Endothelial cell of umbilical vein (primary cell): ENCODE data around the gene NCF4. TPM values are rescaled to one million over a fixed set of nuclear protein-coding genes. Genes with fewer than 3 reads are reported as not detected.

ENCODE experiments used
- BruUV-seq: library from RNA; stranded (reverse); fragments of 400-500 nt; replicated peaks from 2 replicates; lab custom pipeline; 2021; lab: Mats Ljungman, UMichigan
- CTCF ChIA-PET: fragments of 300-600, 350-600 bp; sonication (Branson Sonifier 250); formaldehyde crosslinking; loops from one replicate; lab custom pipeline; 2021; ENCODE audit warnings: antibody characterized with exemption, inconsistent platforms; lab: Charles Lee
- POLR2A ChIA-PET: fragments of 300-600, 350-600 bp; sonication (Branson Sonifier 250); formaldehyde crosslinking; loops from one replicate; lab custom pipeline; 2021; ENCODE audit warnings: antibody characterized with exemption, inconsistent platforms; lab: Charles Lee
- DNase-seq: peaks from one replicate; pipeline ENCODE4 v3.0.0-alpha.2; 2011; ENCODE audit warnings: low read depth, low spot score
- FAIRE-seq: peaks from 2 replicates; lab custom pipeline; 2011; peaks lifted over from hg19 to GRCh38; lab: Jason Lieb, UNC
- H2AFZ ChIP-seq: 2 replicates; pipeline ENCODE4 v1.6.0; 2012; ENCODE audit warnings: low read depth, low read length, control low read depth, inconsistent platforms
- H3K27ac ChIP-seq: 2 replicates; pipeline ENCODE4 v1.5.1; 2011; ENCODE audit warnings: low read depth, mild to moderate bottlenecking, control low read depth, low read length, moderate library complexity; ENCODE audit not compliant: insufficient read depth
- H3K27me3 ChIP-seq, 2 experiments: 2 replicates each; pipeline versions ENCODE4 v1.6.0 to v1.6.1; 2011; ENCODE audit warnings: low read length in 2 of 2, mixed read lengths in 1 of 2; ENCODE audit not compliant: control insufficient read depth in 2 of 2, insufficient read depth in 2 of 2
- H3K36me3 ChIP-seq, 2 experiments: 2 replicates in 1 of 2; 3 replicates in 1 of 2; pipeline ENCODE4 v1.5.1; 2011; ENCODE audit warnings: low read length in 2 of 2, mild to moderate bottlenecking in 1 of 2, moderate library complexity in 1 of 2; ENCODE audit not compliant: control insufficient read depth in 2 of 2, insufficient read depth in 2 of 2; ENCODE audit errors: extremely low read depth in 1 of 2
- H3K4me1 ChIP-seq: 3 replicates; pipeline ENCODE4 v1.5.1; 2011; ENCODE audit warnings: mild to moderate bottlenecking, low read length; ENCODE audit not compliant: control insufficient read depth, insufficient read depth; ENCODE audit errors: extremely low read depth
- H3K4me2 ChIP-seq: 2 replicates; pipeline ENCODE4 v1.6.1; 2011; ENCODE audit warnings: low read length, control low read depth, mixed read lengths; ENCODE audit not compliant: insufficient read depth
- H3K4me3 ChIP-seq, 3 experiments: fragments of 200-600 bp in 1 of 3; sonication (generic), shearing (Covaris generic) in 1 of 3; replicated peaks in 1 of 3; 2 replicates each; pipeline ENCODE4 v1.5.1; 2011 to 2016; ENCODE audit warnings: control low read depth in 3 of 3, low read length in 3 of 3, mild to moderate bottlenecking in 2 of 3, inconsistent platforms in 1 of 3, low read depth in 1 of 3, moderate library complexity in 1 of 3; ENCODE audit not compliant: insufficient read depth in 1 of 3
- H3K79me2 ChIP-seq: 2 replicates; pipeline ENCODE4 v1.6.0; 2012; ENCODE audit warnings: low read length, inconsistent platforms; ENCODE audit not compliant: control insufficient read depth, insufficient read depth
- H3K9ac ChIP-seq: replicated peaks from 2 replicates; pipeline ENCODE3; 2011; ENCODE audit warnings: low read length, control low read depth; ENCODE audit not compliant: insufficient read depth; ENCODE audit errors: extremely low read depth
- H3K9me1 ChIP-seq: replicated peaks from 3 replicates; pipeline ENCODE4 v1.6.0; 2011; ENCODE audit warnings: mild to moderate bottlenecking, low read length; ENCODE audit not compliant: control insufficient read depth, insufficient read depth; ENCODE audit errors: extremely low read depth
- H3K9me3 ChIP-seq: replicated peaks from 2 replicates; pipeline ENCODE4 v1.5.1; 2012; ENCODE audit warnings: low read length, inconsistent platforms; ENCODE audit not compliant: control insufficient read depth, insufficient read depth
- H4K20me1 ChIP-seq: replicated peaks from 2 replicates; pipeline ENCODE3; 2011; ENCODE audit warnings: mild to moderate bottlenecking, low read length; ENCODE audit not compliant: control insufficient read depth, insufficient read depth; ENCODE audit errors: extremely low read depth
- CTCF ChIP-seq, 2 donors: IDR thresholded peaks; 1 replicate in 1 of 2; 2 replicates in 1 of 2; pipeline ENCODE4 v1.5.1; 2011; ENCODE audit warnings: low read length in 2 of 2, mild to moderate bottlenecking in 2 of 2, moderate library complexity in 2 of 2, control low read depth in 1 of 2, inconsistent platforms in 1 of 2, low read depth in 1 of 2; ENCODE audit not compliant: insufficient read depth in 1 of 2; ENCODE audit errors: extremely low read depth in 1 of 2
- EZH2 ChIP-seq: IDR thresholded peaks from 2 replicates; pipeline ENCODE4 v1.6.1; 2012; ENCODE audit warnings: borderline replicate concordance, low read depth, mild to moderate bottlenecking, moderate library complexity, low read length, inconsistent platforms; ENCODE audit not compliant: severe bottlenecking
- FOS ChIP-seq: IDR thresholded peaks from 2 replicates; pipeline ENCODE4 v1.6.1; 2011; ENCODE audit warnings: mild to moderate bottlenecking, low read length, moderate library complexity, borderline replicate concordance; ENCODE audit not compliant: insufficient read depth
- GATA2 ChIP-seq: IDR thresholded peaks from 2 replicates; pipeline ENCODE4 v1.7.0; 2011; ENCODE audit warnings: low read depth, mild to moderate bottlenecking, moderate library complexity, mixed read lengths, low read length; ENCODE audit not compliant: insufficient read length, insufficient read depth
- JUN ChIP-seq: IDR thresholded peaks from 2 replicates; pipeline ENCODE4 v1.6.1; 2011; ENCODE audit warnings: borderline replicate concordance, low read depth; ENCODE audit not compliant: insufficient read length, insufficient read depth
- MAX ChIP-seq: IDR thresholded peaks from 2 replicates; pipeline ENCODE4 v1.6.1; 2011; ENCODE audit not compliant: insufficient read depth, insufficient read length
- MYC ChIP-seq: IDR thresholded peaks from one replicate; pipeline ENCODE4 v1.6.1; 2011; ENCODE audit warnings: mild to moderate bottlenecking, low read depth, low read length
- POLR2A ChIP-seq: IDR thresholded peaks from 2 replicates; pipeline ENCODE4 v1.6.1; 2012; ENCODE audit warnings: low read depth, mild to moderate bottlenecking, control low read depth, low read length
- POLR2AphosphoS5 ChIP-seq: IDR thresholded peaks from 2 replicates; pipeline ENCODE4 v1.6.1; 2012; ENCODE audit warnings: low read depth, mild to moderate bottlenecking, control low read depth, low read length, moderate library complexity; ENCODE audit not compliant: insufficient read depth
- dilution Hi-C: fragments of 300-500 bp; cut with MboI; formaldehyde crosslinking; loops from one replicate; pipeline ENCODE4 v1.15.0; 2019; ENCODE audit warnings: low sequenced_read_pairs; ENCODE audit not compliant: extremely low pct_ligation_motif_present
- intact Hi-C: fragments of 100-400 bp; cut with micrococcal nuclease; formaldehyde crosslinking; loops from one replicate; pipeline ENCODE4 v1.10.0; 2022
- polyA plus RNA-seq, 4 experiments: library from polyadenylated mRNA; depleted of rRNA in 3 of 4; stranded (reverse) in 3 of 4; unstranded in 1 of 4; fragments of >200 nt; gene quantifications; 2 replicates each; pipeline versions ENCODE4 v1.2.1 to v1.2.3, GENCODE V29; 2011 to 2012; ENCODE audit warnings: missing spikeins in 1 of 4
- total RNA-seq: library from RNA; stranded (reverse); gene quantifications from 2 replicates; pipeline ENCODE4 v1.2.3, GENCODE V29; 2021

The NCF4 gene
- total and polyA plus RNA-seq, 2 donors (not counting 3 experiments of a cell fraction or from before 2014, with no cell fraction given): 0.07 TPM; not detected in 1

GRCh38 chr22:36923131-36923788 lies 62.5 kb downstream of the NCF4 start:
- Histone ChIP-seq H3K9me1 (no peaks in the 10 kb centered on the region), H3K79me2 (no peaks in the 10 kb centered on the region), H3K4me3 (no peak overlapping the region), H4K20me1 (no peaks in the 10 kb centered on the region), H3K36me3 (peaks cover 6 to 25% of the 10 kb centered on the region in 2 experiments), H3K9me3 (no peaks in the 10 kb centered on the region), H3K4me2 (no peak overlapping the region), H2AFZ (no peak overlapping the region), H3K27me3 (no peaks in the 10 kb centered on the region), H3K27ac (no peak overlapping the region), H3K4me1 (no peaks in the 10 kb centered on the region), H3K9ac (no peak overlapping the region)
- TF ChIP-seq MAX: no peak
- no peak for TF ChIP-seq MYC
- TF ChIP-seq CTCF (IDR thresholded peaks at IDR 0.05; ENCODE audit: extremely low read depth in 1 of 2, insufficient read depth in 1 of 2, low read depth in 1 of 2, low read length in 2 of 2): no peak
- no peak for TF ChIP-seq POLR2A
- no peak for TF ChIP-seq FOS
- TF ChIP-seq EZH2: no peak
- TF ChIP-seq GATA2: no peak
- no peak for TF ChIP-seq POLR2AphosphoS5
- no peak for TF ChIP-seq JUN
- DNase-seq (no peak), FAIRE-seq (no peak)
- dilution Hi-C loops (no loop called here), intact Hi-C loops (no loop called here)
- ChIA-PET POLR2A (no interaction called here), CTCF (no interaction called here)
- BruUV-seq: no TSS peak
